NCI-H345 treated with DMSO at 0.1 percent for 48 hours (cell line): ENCODE measurements around the gene TRIM66.

ENCODE experiments used
- DNase-seq: peaks from one replicate; lab custom pipeline; 2025; ENCODE audit not compliant: unreplicated experiment; lab: John Stamatoyannopoulos, UW

TRIM66 gene

GRCh38 chr11:8661001-8661795 lies 21.3 kb downstream of the TRIM66 start:
- no peak for DNase-seq

GRCh38 chr11:8658321-8659057 lies 24.0 kb downstream of the TRIM66 start:
- DNase-seq = peak; percentile 32

GRCh38 chr11:8656291-8656690 lies 26.2 kb downstream of the TRIM66 start:
- DNase-seq = no peak

- no peak for DNase-seq
These were observed 28.0 kb downstream of the TRIM66 start for GRCh38 chr11:8654503-8654902.

DNA sequence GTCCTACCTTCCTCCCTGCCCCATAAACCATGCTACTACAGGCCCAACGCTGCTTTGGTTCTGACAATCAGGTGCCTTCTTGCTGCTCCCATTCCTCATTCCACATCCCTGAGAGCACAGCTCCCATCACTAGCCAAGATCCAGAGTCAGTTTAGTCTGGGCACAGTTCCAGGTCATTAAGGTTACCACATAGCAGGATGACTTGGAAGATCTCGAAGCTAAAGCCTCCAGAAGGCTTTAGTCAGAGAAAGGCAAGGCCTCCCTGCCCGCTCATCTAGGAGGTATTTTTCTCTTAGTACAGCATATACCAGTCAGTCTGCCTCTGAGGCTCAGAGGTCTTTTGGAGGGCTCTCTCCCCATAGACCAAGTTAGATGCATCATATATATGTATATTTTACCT lies 30.3 kb downstream of the TRIM66 start:
- no peak for DNase-seq

DNA sequence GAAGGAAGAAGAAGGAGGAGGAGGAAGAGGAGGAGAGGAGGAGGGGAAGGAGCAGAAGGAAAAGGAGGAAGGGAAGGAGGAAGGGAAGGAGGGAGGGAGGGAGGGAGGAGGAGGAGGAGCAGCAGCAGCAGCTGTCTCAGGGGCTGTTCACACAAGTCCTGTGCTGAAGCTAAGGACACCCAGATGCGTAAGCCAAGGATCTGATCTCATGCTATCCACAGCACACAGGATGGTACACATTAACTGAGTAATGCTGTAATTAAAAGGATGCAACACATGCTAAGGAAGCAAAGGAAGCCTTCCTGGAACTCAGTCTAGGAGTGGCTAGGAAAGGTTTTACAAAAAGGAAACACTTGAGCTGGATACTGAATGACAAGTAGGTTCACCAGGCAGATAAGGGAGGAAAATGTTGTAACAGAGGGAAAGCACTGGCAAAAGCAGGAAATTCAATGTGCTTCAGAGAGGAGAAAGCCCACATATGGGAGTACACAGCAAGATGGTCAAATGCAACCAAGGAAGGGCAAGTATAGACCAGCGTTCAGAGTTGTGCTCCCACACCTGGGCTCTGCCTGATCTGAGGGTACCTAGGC lies 32.0 kb downstream of the TRIM66 start:
- no peak for DNase-seq

GRCh38 chr11:8649361-8649760 lies 33.1 kb downstream of the TRIM66 start:
- no peak for DNase-seq

DNA sequence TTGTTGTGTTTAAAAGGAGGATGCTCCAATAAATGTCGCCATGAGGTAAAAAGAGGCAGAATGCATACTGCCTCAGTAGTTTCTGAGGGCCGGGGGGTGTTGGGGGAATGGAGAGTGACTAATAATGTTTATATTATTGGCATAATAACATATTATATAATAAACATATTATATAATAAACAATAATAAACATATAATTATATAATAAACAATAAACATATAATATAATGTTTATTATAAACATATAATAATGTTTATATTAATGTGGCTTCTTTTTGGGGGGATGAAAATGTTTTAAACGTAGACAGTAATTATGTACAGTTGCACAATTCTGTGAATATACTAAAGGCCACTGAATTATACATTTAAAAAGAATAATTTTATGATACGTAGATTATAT lies 35.6 kb downstream of the TRIM66 start:
- no peak for DNase-seq

DNA sequence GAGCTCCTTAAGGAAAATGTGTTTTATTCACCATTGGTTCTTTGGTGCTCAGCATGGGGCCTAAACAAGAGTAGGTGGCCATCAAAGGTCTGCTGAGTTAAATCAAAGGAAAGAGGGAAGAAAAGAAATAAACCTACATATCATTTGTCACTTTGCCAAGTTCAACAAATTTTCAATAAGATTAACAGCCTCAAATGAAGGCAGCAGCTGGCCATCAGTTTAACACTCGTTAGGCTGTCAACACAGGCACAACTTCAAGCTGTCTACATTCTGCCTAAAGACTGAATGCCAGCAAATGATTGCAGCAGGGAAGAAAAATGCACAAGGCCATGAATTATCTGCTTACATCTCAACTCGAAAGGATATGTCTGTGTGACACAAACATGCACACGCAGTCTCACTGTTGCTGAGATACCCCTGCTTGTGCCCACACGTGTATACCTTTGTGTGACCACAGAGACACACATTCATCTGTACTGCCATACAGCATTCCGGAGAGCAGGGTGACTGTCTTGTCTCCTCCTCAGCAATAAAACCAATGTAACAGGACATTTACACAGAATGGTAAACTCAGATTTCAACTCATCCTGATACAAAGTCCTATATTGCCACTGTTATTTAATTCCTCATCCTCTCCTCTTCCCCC lies 40.1 kb downstream of the TRIM66 start:
- no peak for DNase-seq

DNA sequence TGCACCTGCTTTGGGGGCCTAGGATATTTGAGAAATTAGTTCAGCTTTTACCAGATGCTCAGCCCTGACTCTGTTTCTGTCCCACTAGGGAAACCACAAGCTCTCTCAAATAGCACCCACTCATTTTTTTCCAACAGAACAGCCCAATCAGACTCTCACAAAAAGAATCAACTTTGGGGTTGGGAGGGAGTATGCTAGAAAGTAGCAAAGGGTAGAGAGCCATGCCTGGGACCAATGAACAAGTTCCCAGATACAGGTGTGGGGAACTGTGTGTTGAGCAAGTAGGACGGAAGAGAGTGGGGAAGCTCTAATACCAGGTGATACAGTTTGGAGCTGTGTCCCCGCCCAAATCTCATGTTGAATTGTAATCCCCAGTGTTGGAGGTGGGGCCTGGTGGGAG lies 41.1 kb downstream of the TRIM66 start:
- no peak for DNase-seq

DNA sequence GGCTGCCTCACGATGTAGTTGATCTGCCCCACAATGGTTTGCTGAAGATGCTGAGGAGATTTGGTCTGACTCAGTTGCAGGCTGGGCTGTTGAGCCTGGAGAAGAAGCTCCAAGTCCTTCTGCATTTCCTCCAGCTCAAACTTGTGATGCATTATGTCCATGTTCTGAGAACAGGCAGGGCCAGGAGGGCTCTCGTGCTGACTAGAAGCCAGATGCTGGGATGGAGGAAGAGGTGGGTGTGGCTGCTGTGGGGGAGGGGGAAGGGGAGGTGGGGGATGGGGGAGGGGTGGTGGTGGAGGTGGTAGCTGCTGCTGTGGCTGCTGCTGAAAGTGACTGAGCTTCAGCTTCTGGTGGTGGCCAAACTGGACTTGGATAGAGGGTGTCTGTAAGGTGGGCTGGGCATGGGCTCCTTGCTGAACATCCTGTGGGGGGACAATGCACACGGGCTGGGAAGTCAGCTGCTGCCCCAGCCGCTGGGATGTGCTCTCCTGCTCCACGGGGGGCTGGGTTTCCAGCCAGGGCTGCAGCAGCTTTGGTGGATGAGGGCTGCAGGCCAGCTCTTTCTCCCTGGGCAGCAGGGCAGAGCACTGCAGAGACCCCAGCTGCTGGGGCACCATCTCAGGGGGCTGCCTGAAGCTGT lies 42.1 kb downstream of the TRIM66 start:
- no peak for DNase-seq

DNA sequence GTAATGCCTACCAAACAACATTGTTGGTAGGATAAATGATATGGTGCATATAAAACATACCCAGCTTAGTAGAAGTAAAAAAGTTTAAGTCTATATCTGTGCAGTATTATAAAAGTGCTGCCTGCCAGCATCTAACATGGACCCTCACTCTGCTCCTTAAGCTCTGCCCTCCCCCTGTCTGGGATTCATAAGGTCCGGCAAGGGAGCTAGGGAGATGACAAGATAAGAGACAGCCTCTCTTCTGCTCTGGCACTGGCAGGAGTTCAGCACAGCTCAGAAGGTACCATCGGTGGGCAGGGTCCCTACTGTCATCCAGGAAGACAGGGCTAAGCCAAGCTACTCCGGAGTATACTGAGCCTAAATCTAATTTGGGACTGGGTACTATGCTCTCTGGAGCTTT lies 42.8 kb downstream of the TRIM66 start:
- DNase-seq = no peak

DNA sequence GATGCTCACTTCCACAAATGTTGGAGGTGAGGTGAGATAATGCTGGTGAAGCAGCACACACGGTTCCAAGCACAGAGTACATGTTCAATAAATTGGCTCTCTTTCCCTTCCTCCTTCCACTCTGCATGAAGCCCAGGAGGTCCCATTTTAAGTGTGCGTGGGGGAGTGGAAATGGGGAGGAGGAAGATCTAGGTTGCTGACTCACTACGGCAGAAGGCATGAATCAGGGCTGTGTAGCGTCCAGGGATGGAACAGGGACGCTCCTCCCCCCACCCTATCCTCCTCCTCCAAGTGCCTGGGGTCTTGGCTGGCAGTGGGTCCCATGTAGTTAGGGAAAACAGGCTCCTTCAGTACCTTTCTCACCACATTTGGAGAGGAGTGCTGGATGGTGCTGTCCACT lies 44.2 kb downstream of the TRIM66 start:
- no peak for DNase-seq

DNA sequence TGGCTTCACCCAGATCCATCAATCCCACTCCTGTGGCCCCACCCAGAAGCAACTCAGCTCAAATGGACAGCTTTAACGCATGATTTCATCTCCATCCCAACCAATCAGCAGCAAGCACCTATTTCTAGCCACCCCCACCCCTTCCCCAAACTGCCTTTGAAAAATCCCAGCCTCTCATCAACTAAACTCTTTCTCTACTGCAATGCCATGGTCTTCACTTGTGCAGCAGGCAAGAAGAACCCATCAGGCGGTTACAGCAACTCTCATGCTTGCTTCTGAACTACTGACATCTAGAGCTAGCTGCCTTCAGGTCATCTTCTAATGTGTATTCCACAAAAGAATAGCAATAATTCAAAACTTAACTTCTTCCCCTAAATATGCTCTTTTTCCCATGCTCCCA lies 46.3 kb downstream of the TRIM66 start:
- DNase-seq = no peak

DNA sequence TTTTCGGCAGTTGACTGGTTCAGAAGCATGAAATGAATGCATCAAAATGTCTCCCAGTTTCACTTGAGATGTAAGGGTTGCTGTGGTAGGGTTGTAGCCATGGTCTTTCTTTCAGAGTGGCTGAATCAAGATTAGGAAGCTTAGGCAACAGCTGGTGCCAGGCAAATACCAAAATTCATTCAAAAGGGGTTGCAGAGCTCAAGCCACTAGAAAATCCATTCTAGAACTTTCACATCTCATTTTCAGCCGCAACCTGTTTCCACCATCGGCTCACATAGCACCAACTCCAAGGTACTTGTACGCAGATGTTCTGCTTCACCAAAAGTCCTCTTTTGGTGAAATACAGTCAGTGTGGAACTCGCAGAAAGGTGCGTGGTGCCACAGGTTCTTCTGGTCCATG lies 48.0 kb downstream of the TRIM66 start:
- DNase-seq = no peak

DNA sequence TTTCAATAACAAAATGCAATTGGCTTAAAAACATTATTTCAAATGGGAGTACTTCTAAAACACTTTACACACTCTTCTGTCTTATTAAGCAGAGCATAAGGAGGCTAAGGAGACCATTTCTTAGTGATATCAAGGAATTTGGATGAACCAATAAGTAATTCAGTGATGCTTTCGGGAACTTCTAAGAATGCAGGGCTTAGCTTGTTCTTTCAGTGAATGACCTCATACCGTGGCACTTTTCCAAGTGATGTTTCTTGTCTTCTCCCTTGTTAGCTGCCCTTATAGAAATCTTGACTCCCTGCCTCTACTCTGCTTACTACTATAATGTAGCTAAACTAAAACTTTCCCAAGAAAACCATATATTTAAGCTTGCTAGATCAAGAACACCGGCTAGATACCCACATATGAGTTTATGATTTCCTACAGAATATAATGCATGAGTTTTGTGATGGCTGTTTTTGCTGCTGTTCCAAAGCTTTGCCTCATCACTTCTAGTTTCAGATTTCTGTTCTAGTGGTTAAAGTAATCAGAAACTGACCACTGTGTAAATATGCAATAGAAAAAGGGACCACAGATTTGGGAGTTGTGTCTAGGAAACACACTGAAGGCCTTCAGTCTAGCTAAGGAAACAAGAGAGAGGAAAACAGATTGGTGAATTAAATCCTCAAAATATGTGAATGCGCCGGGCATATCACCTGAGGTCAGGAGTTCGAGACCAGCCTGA lies 50.9 kb downstream of the TRIM66 start:
- no peak for DNase-seq

GRCh38 chr11:8624698-8625097 lies 57.8 kb downstream of the TRIM66 start:
- no peak for DNase-seq

DNA sequence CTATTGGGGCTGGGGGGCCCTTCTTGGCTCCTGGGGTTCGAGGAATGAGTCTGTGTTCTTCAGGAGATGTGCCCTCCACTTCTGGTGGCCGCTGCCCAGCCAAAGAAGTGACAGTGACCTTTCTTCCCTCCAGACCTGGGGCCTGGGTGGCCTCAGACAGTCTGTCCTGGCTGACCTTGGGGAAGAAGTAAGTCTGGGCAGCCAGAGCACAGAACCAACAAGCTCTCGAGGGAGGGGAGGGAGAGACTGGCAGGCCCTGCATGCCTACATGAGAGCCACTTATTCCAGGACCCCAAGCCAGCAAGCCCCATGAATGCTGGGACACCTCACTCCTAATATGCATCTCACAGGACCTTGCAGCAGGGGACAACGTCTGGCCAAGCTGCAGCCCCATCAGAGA lies 61.3 kb downstream of the TRIM66 start:
- no peak for DNase-seq

GRCh38 chr11:8617063-8617462 lies 65.4 kb downstream of the TRIM66 start:
- DNase-seq = no peak

- DNase-seq = no peak
These were observed 67.0 kb downstream of the TRIM66 start for GRCh38 chr11:8615291-8616032.
